Hepatocyte (in vitro differentiated cells): ENCODE results near the gene ATXN1. TPM values are rescaled to one million over a fixed set of nuclear protein-coding genes. Genes with fewer than 3 reads are reported as not detected.

Source experiments
- DNase-seq: peaks from one replicate; pipeline ENCODE4 v3.0.0-alpha.2; 2016; ENCODE audit warnings: low spot score
- H2AFZ ChIP-seq: fragments of 200-600 bp; sonication (generic); 2 replicates; pipeline ENCODE4 v1.6.0; 2016; ENCODE audit warnings: antibody characterized with exemption, mild to moderate bottlenecking
- H3K27ac ChIP-seq: fragments of 200-600 bp; sonication (generic); 2 replicates; pipeline ENCODE4 v1.5.1; 2016; ENCODE audit warnings: mild to moderate bottlenecking
- H3K27me3 ChIP-seq: fragments of 200-600 bp; sonication (generic); 2 replicates; pipeline ENCODE4 v1.6.1; 2016
- H3K36me3 ChIP-seq: fragments of 200-600 bp; sonication (generic); replicated peaks from 2 replicates; pipeline ENCODE4 v1.5.1; 2016; ENCODE audit warnings: low read depth; ENCODE audit not compliant: insufficient read depth
- H3K4me1 ChIP-seq: fragments of 200-600 bp; sonication (generic); 2 replicates; pipeline ENCODE4 v1.5.1; 2016; ENCODE audit warnings: mild to moderate bottlenecking, moderate library complexity; ENCODE audit not compliant: insufficient read depth
- H3K4me2 ChIP-seq: fragments of 200-600 bp; sonication (generic); 2 replicates; pipeline ENCODE4 v1.6.0; 2016
- H3K4me3 ChIP-seq: fragments of 200-600 bp; sonication (generic); 2 replicates; pipeline ENCODE4 v1.5.1; 2016; ENCODE audit warnings: mild to moderate bottlenecking
- H3K79me2 ChIP-seq: fragments of 200-600 bp; sonication (generic); 2 replicates; pipeline ENCODE4 v1.6.0; 2017; ENCODE audit warnings: mild to moderate bottlenecking
- H3K9me2 ChIP-seq: fragments of 200-600 bp; sonication (generic); replicated peaks from 2 replicates; pipeline ENCODE4 v1.6.0; 2017; ENCODE audit warnings: mild to moderate bottlenecking; ENCODE audit not compliant: insufficient read depth
- H3K9me3 ChIP-seq: fragments of 200-600 bp; sonication (generic); 2 replicates; pipeline ENCODE4 v1.5.1; 2016; ENCODE audit warnings: low read depth, mild to moderate bottlenecking
- H4K20me1 ChIP-seq: fragments of 200-600 bp; sonication (generic); 2 replicates; pipeline ENCODE4 v1.6.0; 2016; ENCODE audit warnings: mild to moderate bottlenecking; ENCODE audit not compliant: insufficient read depth, poor library complexity, severe bottlenecking
- CTCF ChIP-seq: fragments of 200-600 bp; sonication (generic); IDR thresholded peaks from 2 replicates; pipeline ENCODE4 v1.5.1; 2016; ENCODE audit warnings: antibody characterized with exemption, mild to moderate bottlenecking; ENCODE audit not compliant: poor library complexity
- EZH2 ChIP-seq: fragments of 200-600 bp; sonication (generic); IDR thresholded peaks from 2 replicates; pipeline ENCODE4 v1.6.1; 2016; ENCODE audit warnings: antibody characterized with exemption, mild to moderate bottlenecking, borderline replicate concordance
- EZH2phosphoT487 ChIP-seq: fragments of 200-600 bp; sonication (generic); IDR thresholded peaks from one replicate; pipeline ENCODE4 v1.6.1; 2018; ENCODE audit warnings: antibody characterized with exemption, mild to moderate bottlenecking, low read depth, moderate library complexity; ENCODE audit not compliant: unreplicated experiment, severe bottlenecking
- WGBS: methylation state at CpG from one replicate; pipeline ENCODE4 v1.1.6; 2016; ENCODE audit warnings: low lambda C conversion rate; ENCODE audit errors: missing lambda C conversion rate; 5-methylcytosine and 5-hydroxymethylcytosine counted together
- polyA plus RNA-seq: library from polyadenylated mRNA; unstranded; fragments of >200 nt; fragmentation: Nextera tagmentation; extraction: Ambion mirVana; gene quantifications from 2 replicates; pipeline ENCODE4 v1.2.1, GENCODE V29; 2016
- total RNA-seq: library from RNA; depleted of rRNA; stranded (reverse); fragments of >200 nt; gene quantifications from 2 replicates; pipeline ENCODE4 v1.2.3, GENCODE V29; 2014

ATXN1 gene
- total and polyA plus RNA-seq, 2 experiments from 2014 or later = 14.7 to 32.6 TPM

- Histone ChIP-seq H3K79me2 (no peaks in the 10 kb centered on the region), H3K36me3 (no peaks in the 10 kb centered on the region)
- 92% methylated on average over 6 of the region's 6 CpGs for WGBS
Measured at GRCh38 chr6:16533721-16534136, 227.5 kb downstream of the ATXN1 start.

GRCh38 chr6:16533210-16533609 is 228.1 kb downstream of the ATXN1 start:
- 64% methylated on average over 2 of the region's 2 CpGs for WGBS
- Histone ChIP-seq H3K27ac (no peak overlapping the region), H3K9me2 (no peaks in the 10 kb centered on the region), H3K4me1 (no peaks in the 10 kb centered on the region), H3K9me3 (no peaks in the 10 kb centered on the region), H3K4me2 (no peak overlapping the region), H3K4me3 (no peak overlapping the region), H3K36me3 (no peaks in the 10 kb centered on the region), H4K20me1 (no peaks in the 10 kb centered on the region), H2AFZ (no peak overlapping the region), H3K27me3 (no peaks in the 10 kb centered on the region), H3K79me2 (no peaks in the 10 kb centered on the region)
- TF ChIP-seq EZH2phosphoT487 = no peak
- TF ChIP-seq EZH2 = no peak
- TF ChIP-seq CTCF = no peak
- DNase-seq = no peak

More at GRCh38 chr6:16533721-16534136, 227.5 kb downstream of the ATXN1 start:
- H3K4me2 ChIP-seq = no peak overlapping the region
- H3K9me2 ChIP-seq = no peaks in the 10 kb centered on the region
- no peaks in the 10 kb centered on the region for H3K27me3 ChIP-seq
- no peaks in the 10 kb centered on the region for H3K4me1 ChIP-seq
- no peak overlapping the region for H3K27ac ChIP-seq
- TF ChIP-seq CTCF = no peak
- no peak for TF ChIP-seq EZH2phosphoT487
- TF ChIP-seq EZH2 = no peak
- H2AFZ ChIP-seq = no peak overlapping the region
- no peaks in the 10 kb centered on the region for H3K9me3 ChIP-seq
- no peak overlapping the region for H3K4me3 ChIP-seq
- H4K20me1 ChIP-seq = no peaks in the 10 kb centered on the region
- DNase-seq = no peak

GRCh38 chr6:16527691-16528090 is 233.6 kb downstream of the ATXN1 start:
- H4K20me1 ChIP-seq = no peaks in the 10 kb centered on the region
- H3K27me3 ChIP-seq = no peaks in the 10 kb centered on the region
- no peaks in the 10 kb centered on the region for H3K36me3 ChIP-seq
- H3K4me1 ChIP-seq = peaks cover 5% of the 10 kb centered on the region
- H3K79me2 ChIP-seq = no peaks in the 10 kb centered on the region
- DNase-seq = no peak
- no peak overlapping the region for H3K4me2 ChIP-seq
- TF ChIP-seq EZH2phosphoT487 (no peak), EZH2 (no peak), CTCF (no peak)
- no peak overlapping the region for H2AFZ ChIP-seq
- H3K27ac ChIP-seq = no peak overlapping the region
- no peaks in the 10 kb centered on the region for H3K9me3 ChIP-seq
- 97% methylated on average over 3 of the region's 3 CpGs for WGBS
- no peak overlapping the region for H3K4me3 ChIP-seq
- no peaks in the 10 kb centered on the region for H3K9me2 ChIP-seq

DNA sequence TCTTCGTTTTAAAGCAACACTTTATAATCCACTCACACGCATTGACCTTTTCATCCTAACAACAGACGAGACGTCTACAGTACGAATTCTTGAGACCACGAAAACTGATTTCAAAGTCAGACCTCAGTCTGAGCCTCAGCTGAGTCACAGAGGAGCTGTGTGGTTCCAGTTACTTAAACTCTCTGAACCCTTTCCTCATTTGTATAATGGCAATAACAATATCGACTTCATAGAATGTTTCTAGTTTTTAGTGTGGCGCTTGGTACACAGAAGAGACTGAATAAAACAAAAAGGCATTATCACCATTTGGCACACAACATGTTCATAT is 236.9 kb downstream of the ATXN1 start:
- 93% methylated on average over 8 of the region's 8 CpGs for WGBS
- Histone ChIP-seq H4K20me1 (peaks cover 4% of the 10 kb centered on the region), H3K4me2 (no peak overlapping the region), H3K79me2 (no peaks in the 10 kb centered on the region), H3K9me2 (no peaks in the 10 kb centered on the region), H3K27me3 (no peaks in the 10 kb centered on the region), H3K36me3 (no peaks in the 10 kb centered on the region), H3K4me3 (no peak overlapping the region), H3K9me3 (no peaks in the 10 kb centered on the region), H2AFZ (no peak overlapping the region), H3K27ac (no peak overlapping the region), H3K4me1 (peaks cover 5% of the 10 kb centered on the region)
- TF ChIP-seq CTCF = no peak
- TF ChIP-seq EZH2 = no peak
- TF ChIP-seq EZH2phosphoT487 = no peak
- no peak for DNase-seq
